Cardiac septum (tissue), 1 donor: ENCODE measurements around the gene ZNF546. TPM values are rescaled to one million over a fixed set of nuclear protein-coding genes. Genes with fewer than 3 reads are reported as not detected.
"Not testable (repeated sequence)": the region's sequence is repeated elsewhere in the genome, so short reads cannot be mapped to it uniquely, and the experiment has no call there.

Experiments
- DNase-seq: peaks from one replicate; pipeline ENCODE4 v3.0.0-alpha.2; 2020; ENCODE audit warnings: low spot score
- intact Hi-C: fragments of 100-400 bp; cut with DNase I; formaldehyde crosslinking; loops from one replicate; pipeline ENCODE4 v1.14.0; 2022
- long read RNA-seq: library from polyadenylated mRNA; unstranded; transcript quantifications from one replicate; pipeline ENCODE4 v2.0.0, GENCODE V29; 2021
- total RNA-seq: library from RNA; stranded (reverse); fragmentation: NEBNext Ultra II Directional; extraction: Animal tissue kit (Norgen Biotek cat#: 25700); gene quantifications from one replicate; pipeline ENCODE4 v1.2.1, GENCODE V29; 2021
- donor health status: DM: no; HTN: no; CAD: no.

ZNF546 gene
- total RNA-seq, result 10.1 TPM
- long read RNA-seq, partial matches to known transcripts, result 0 of 4 reads
- long read RNA-seq, other reads (novel, unspliced or antisense), result 2 of 4 reads

DNA sequence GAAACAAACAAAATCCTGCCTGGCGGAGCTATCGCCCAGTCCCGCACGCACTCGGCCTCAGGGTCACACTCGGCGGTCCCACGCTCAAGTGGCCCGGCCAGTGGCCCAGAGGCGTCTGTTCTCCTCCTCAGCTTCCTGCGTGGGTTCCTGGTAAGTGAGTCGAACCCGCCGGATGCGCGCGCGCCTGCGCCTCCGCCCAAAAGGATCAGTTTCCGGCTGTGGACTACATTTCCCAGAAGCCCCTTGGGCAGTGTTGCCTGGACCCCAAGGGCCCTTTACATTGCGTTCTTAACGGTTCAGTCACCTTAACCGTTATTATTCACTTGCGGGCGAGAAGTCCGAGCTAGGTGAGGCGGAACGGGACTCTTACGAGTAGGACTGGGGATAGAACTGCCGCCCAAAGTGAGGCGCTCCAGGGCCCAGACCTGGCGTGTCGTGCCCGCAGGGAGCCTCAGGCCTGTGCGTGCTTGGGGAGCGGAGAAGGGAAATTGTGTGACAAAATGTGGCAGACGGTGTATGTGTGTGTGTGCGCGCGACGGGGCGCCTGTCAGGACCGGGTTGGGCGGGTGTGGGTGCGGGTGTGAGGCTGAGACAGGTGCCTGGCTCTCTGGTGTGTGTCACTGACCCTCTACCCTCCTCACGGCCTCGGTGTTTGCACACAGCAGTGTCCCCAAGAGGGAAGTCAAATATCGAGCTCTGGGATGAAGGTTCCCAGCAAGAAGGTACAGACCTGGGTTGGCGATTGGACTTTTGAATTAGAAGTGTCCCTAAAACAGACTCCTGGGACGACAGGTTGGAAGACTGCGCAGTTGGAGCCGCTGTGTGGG lies at the start of gene ZNF546:
Gene ZNF546 (plus strand): TSS at position 250 of the 827 bp plus-strand sequence. CDS start 1,267 bp downstream, outside the sequence.
- intact Hi-C loops, result loop anchor here (1.0 kb wide), 1 partner anchor 26 kb away; the partner anchor contains the start of gene PSMC4
- DNase-seq, result peak; percentile 96

DNA sequence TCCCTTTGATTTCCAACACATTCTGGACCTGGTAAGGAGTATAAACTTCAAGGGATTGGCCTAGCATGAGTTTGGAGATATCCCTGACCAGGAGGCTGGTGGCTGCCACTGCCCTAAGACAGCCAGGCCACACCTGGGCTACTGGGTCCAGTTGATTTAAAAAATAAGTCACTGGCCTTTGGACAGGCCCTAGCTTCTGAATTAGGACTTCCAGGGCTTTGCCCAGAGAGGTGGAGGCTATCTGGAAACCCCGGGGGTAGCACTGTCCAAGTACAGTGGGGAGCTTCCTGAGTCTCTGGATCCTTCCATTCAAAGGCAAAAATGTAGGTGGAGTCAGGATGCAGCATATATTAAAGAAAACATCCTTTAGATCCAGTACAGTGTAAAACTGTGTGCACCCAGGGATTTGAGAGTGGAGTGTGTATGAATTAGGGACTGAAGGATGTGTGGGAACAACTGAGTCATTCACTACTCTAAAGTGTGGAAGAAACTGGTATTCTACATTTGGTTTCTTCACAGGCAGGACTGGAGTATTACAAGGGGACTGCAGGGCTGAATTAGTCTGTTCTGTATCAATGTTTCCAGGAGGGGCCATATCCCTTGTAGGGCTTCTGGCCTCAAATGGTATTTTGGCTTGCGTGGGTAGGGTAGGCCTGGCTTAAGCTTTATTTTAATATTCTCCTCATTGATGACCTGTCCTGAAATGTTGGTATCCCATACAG lies 47.7 kb upstream of the ZNF546 start:
- DNase-seq, result no peak
- intact Hi-C loops, result no loop called here

GRCh38 chr19:39951065-39951650 lies 45.7 kb upstream of the ZNF546 start:
- intact Hi-C loops, result no loop called here
- DNase-seq, result no peak

- intact Hi-C loops, result no loop called here
- DNase-seq, result no peak
Measured at GRCh38 chr19:39951686-39952085, 45.2 kb upstream of the ZNF546 start.

- DNase-seq, result no peak
- intact Hi-C loops, result no loop called here
Measured at GRCh38 chr19:39953915-39954314, 42.9 kb upstream of the ZNF546 start.

DNA sequence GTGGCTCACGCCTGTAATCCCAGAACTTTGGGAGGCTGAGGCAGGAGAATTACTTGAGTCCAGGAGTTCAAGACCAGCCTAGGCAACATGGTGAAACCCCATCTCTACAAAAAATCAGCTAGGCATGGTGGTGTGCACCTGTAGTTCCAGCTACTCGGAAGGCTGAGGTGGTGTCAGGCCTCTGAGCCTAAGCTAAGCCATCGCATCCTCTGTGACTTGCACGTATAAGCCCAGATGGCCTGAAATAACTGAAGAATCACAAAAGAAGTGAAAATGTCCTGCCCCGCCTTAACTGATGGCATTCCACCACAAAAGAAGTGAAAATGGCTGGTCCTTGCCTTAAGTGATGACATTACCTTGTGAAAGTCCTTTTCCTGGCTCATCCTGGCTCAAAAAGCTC lies 39.0 kb upstream of the ZNF546 start:
- intact Hi-C loops, DNase-seq: not testable (repeated sequence)

- DNase-seq, intact Hi-C loops: not testable (repeated sequence)
Measured at GRCh38 chr19:39958942-39959341, 37.9 kb upstream of the ZNF546 start.

GRCh38 chr19:39959407-39959806 lies 37.5 kb upstream of the ZNF546 start:
- intact Hi-C loops, DNase-seq: not testable (repeated sequence)

DNA sequence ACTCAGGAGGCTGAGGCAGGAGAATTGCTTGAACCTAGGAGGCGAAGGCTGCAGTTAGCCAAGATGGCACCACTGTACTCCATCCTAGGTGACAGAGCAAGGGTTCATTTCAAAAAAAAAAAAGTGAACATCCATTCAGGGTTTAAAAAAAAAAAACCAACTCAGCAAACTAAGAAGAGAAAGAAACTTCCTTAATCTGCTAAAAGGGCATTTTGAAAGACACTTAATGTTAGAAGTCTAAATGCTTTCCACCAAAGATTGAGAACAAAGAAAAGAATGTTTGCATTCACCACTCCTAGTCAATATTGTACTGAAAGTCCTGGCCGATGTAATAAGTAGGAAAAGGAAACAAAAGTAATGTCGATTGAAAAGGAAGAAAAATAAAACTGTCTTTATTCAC lies 33.0 kb upstream of the ZNF546 start:
- intact Hi-C loops, result no loop called here
- DNase-seq, result no peak

DNA sequence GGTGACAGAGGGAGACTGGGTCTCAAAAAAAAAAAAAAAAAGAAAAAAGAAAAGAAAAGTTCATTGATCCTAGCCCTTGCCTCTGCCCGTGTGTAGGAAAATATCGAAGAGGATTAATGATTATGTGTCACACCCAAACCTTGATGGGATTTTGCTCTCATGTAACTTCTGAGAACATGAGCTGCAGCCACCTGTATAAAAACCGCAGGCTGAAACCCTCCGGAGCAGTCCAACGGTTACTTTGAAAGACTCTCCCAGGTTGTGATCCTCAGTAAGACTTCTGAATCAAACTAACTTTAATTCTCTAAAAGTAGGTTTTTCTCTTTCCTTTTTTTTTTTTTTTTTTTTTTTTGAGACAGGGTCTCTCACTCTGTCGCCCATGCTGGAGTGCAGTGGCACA lies 30.2 kb upstream of the ZNF546 start:
- intact Hi-C loops, result no loop called here
- no peak for DNase-seq

DNA sequence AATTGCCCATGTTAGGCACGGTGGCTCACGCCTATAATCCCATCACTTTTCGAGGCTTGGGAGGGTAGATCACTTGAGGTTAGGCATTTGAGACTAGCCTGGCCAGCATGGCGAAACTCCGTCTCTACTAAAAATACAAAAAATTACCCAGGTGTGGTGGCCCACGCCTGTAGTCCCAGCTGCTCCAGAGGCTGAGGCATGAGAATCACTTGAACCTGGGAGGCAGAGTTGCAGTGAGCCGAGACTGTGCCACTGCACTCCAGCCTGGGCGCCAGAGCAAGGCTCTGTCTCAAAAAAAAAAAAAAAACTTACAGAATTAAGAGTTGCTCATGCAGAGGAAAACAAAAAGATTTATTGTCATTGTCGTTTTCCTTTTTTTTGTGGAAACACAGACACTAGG lies 29.3 kb upstream of the ZNF546 start:
- no peak for DNase-seq
- intact Hi-C loops, result no loop called here

DNA sequence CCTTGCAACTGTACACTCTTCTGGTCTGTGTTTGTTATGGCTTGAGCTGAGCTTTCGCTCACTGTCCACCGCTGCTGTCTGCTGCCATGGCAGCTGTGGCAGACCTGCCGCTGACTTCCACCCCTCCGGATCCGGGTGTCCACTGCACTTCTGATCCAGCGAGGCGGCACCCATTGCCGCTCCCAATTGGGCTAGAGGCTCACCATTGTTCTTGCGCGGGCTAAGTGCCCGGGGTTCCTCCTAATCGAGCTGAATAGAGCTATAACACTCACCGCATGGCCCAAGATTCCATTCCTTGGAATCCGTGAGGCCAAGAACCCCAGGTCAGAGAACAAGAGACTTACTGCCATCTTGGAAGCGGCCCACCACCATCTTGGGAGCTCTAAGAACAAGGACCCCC lies 28.1 kb upstream of the ZNF546 start:
- intact Hi-C loops, result no loop called here
- DNase-seq, result no peak

- no peak for DNase-seq
- intact Hi-C loops, result no loop called here
Measured at GRCh38 chr19:39969266-39969665, 27.6 kb upstream of the ZNF546 start.

DNA sequence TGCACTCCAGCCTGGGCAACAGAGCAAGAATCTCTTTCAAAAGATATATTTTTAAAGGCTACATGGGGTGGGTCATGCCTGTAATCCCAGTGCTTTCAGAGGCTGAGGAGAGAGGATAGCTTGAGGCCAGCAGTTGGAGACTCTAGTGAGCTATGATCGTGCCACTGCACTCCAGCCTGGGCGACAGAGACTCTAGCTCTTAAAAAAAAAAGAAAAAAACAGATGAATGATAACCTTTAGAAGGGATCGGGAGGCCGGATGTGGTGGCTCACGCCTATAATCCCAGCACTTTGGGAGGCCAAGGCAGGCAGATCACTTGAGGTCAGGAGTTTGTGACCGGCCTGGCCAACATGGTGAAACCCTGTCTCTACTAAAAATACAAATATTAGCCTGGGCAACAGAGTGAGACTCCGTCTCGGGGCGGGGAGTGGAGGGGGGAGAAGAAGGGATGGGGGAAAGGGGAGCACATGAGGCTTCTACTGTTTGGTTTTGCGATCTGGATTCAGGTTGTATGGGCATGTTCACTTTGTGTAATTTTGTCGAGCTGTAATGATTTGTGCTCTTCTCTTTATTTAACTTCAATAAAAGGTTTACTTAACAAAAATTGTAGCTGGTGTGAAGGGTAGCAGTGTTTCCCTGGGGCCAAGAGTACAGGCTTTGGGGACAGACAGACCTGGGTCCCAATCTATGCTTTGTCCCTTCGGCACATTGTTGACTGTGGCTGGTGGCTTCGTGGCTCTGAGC lies 27.0 kb upstream of the ZNF546 start:
- intact Hi-C loops, result loop anchor here (5.0 to 10.0 kb wide), 2 partner anchors 123 to 175 kb away; partner anchors contain the start of gene FBL
- no peak for DNase-seq

- no peak for DNase-seq
- intact Hi-C loops, result loop anchor here (5.0 to 10.0 kb wide), 2 partner anchors 123 to 176 kb away; partner anchors contain the start of gene FBL
Measured at GRCh38 chr19:39970425-39970674, 26.5 kb upstream of the ZNF546 start.

- intact Hi-C loops, result loop anchor here (1.0 to 10.0 kb wide), 3 partner anchors 25 to 176 kb away; partner anchors contain the start of gene FBL
- DNase-seq, result peak; percentile 99
Measured at GRCh38 chr19:39970675-39971379, 26.0 kb upstream of the ZNF546 start, which contains the start of gene PSMC4. PSMC4 (plus strand) TSS chr19:39971165; CDS start chr19:39971203, 38 bp downstream.

DNA sequence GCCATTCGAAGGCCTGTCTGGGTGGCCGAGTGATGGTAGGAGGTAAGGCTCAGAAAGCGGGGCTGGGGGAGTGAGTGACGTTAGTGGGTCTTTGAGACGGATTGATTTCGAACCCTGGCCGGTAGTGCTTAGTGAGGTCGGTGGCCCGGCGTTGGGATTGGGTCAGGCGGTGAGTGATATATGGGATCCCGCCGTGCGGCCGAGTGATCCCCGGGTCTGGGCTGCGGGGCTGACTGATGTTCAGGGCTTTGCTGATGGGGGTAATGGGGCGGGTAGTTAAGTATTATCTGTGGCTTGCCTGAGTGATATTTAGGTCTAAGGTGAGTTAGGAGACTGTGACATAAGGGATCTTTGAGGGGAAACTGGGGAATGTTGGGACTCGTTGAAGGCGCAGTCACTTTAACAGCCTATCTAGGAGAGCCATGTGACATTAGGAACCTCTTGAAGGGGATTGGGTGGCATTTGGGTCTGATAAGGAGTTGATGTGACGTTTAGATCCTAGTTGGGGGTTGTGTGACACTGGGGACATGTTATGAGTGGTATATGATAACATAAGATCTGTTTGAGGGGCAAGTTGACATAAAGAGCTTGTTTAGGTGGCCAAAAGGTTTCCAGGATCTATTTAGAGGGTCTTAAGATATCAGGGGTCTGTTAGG lies 25.4 kb upstream of the ZNF546 start:
- intact Hi-C loops, result loop anchor here (1.0 to 10.0 kb wide), 3 partner anchors 25 to 177 kb away; partner anchors contain the start of gene FBL
- no peak for DNase-seq
